ENCODE data around the gene ETHE1. TPM values are rescaled to one million over a fixed set of nuclear protein-coding genes. Genes with fewer than 3 reads are reported as not detected.

Gene ETHE1
- total and polyA plus RNA-seq, 2 of the 8 experiments (the other 6 are each of a cell fraction or from before 2014, with no cell fraction given) = 19.9 to 96.0 TPM

- Histone ChIP-seq H3K23me2 (ENCODE audit: low read depth, low read length) (no peaks in the 10 kb centered on the region), H2AK5ac (ENCODE audit: low read depth, low read length) (no peak overlapping the region), H3K23ac (ENCODE audit: insufficient read length) (no peak overlapping the region), H3K27ac (ENCODE audit: low read depth, low read length) (no peak overlapping the region), H4K8ac (ENCODE audit: extremely low read depth, insufficient read depth, low read length) (no peak overlapping the region), H3K27me3 (replicated peaks in 1 of 4; ENCODE audit: control insufficient read depth in 3 of 4, extremely low read depth in 1 of 4, insufficient read depth in 3 of 4, low read length in 3 of 4) (no peaks in the 10 kb centered on the region; a peak in 1 of 7 replicates), H4K20me1 (replicated peaks in 1 of 2; ENCODE audit: control insufficient read depth in 1 of 2, insufficient read depth in 2 of 2, low read length in 2 of 2) (no peaks in the 10 kb centered on the region), H4K91ac (replicated peaks; ENCODE audit: insufficient read length, low read length) (no peak overlapping the region), H4K5ac (ENCODE audit: insufficient read length, low read depth, low read length) (no peak overlapping the region), H3K4ac (replicated peaks; ENCODE audit: insufficient read length, low read depth, low read length) (no peak overlapping the region), H3K79me1 (ENCODE audit: low read depth, low read length) (no peaks in the 10 kb centered on the region), H3K4me1 (replicated peaks in 1 of 4; ENCODE audit: control insufficient read depth in 3 of 4, insufficient read depth in 4 of 4, low read length in 3 of 4) (peaks cover 0 to 5% (median 0%) of the 10 kb centered on the region in 4 experiments; a peak in 4 of 7 replicates), H3K36me3 (ENCODE audit: control insufficient read depth in 2 of 4, insufficient read depth in 4 of 4, low read length in 3 of 4) (peaks cover 10 to 61% (median 37%) of the 10 kb centered on the region in 4 experiments; a peak in 7 of 8 replicates), H3K4me2 (ENCODE audit: insufficient read depth in 1 of 2, low read depth in 2 of 2, low read length in 2 of 2) (no peak overlapping the region), H3K14ac (ENCODE audit: insufficient read length) (no peak overlapping the region), H2BK12ac (ENCODE audit: low read depth, low read length) (no peak overlapping the region), H3K79me2 (ENCODE audit: control insufficient read depth in 1 of 2, insufficient read depth in 2 of 2, low read length in 2 of 2) (no peaks in the 10 kb centered on the region), H3K18ac (ENCODE audit: extremely low read depth, low read length) (no peak overlapping the region), H2BK15ac (ENCODE audit: low read length) (no peak overlapping the region), H2BK120ac (replicated peaks; ENCODE audit: low read depth, low read length) (no peak overlapping the region), H2BK5ac (ENCODE audit: low read depth, low read length) (no peak overlapping the region), H3K9me3 (ENCODE audit: insufficient read depth in 2 of 2, low read depth in 1 of 2, low read length in 1 of 2) (peaks cover 0 to 7% of the 10 kb centered on the region in 2 experiments; a peak in 1 of 4 replicates), H3K4me3 (ENCODE audit: extremely low read depth in 1 of 4, insufficient read depth in 2 of 4, low read depth in 3 of 4, low read length in 4 of 4) (no peak overlapping the region), H3K56ac (replicated peaks; ENCODE audit: insufficient read length, low read depth, low read length) (no peak overlapping the region), H2BK20ac (ENCODE audit: low read length) (no peak overlapping the region), H3K9ac (replicated peaks in 1 of 4; ENCODE audit: extremely low read depth in 1 of 4, low read depth in 3 of 4, low read length in 3 of 4) (no peak overlapping the region), H2AFZ (ENCODE audit: low read length) (no peak overlapping the region)
- no peak for DNase-seq (ENCODE audit: low read depth in 1 of 2, low spot score in 2 of 2)
- whole genome bisulfite sequencing, 2 experiments (ENCODE audit: extremely low coverage in 1 of 2, insufficient coverage in 1 of 2, insufficient read length in 1 of 2, insufficient replicate concordance in 2 of 2, low coverage in 1 of 2, low lambda C conversion rate in 2 of 2, missing lambda C conversion rate in 1 of 2) = 84% methylated on average over 3 of the region's 3 CpGs; no CpG with 5 or more reads in 1 of the 2 experiments
- ChIA-PET POLR2A (ENCODE audit: partially characterized antibody) (no interaction called here), CTCF (ENCODE audit: partially characterized antibody) (interaction anchor here (8.0 kb wide), 1 partner anchor 15 kb away, joined by 62 read pairs; no protein-coding TSS in a partner anchor)
- FAIRE-seq = no peak
- no peak for TF ChIP-seq YY1 (IDR thresholded peaks at IDR 0.05; ENCODE audit: low read depth, low read length)
Measured at GRCh38 chr19:43540381-43540780, 13.4 kb upstream of the ETHE1 start.

All from H1 (cell line).